Mesenchymal stem cell (in vitro differentiated cells and primary cell): ENCODE results near the gene LRR1.
A peak's percentile ranks its signal among the peaks of the same experiment; 100 is the strongest.

Experiments
- DNase-seq: peaks from one replicate; pipeline ENCODE4 v3.0.0-alpha.2; 2013
- H2AFZ ChIP-seq: one replicate; pipeline ENCODE4 v1.6.1; 2013; ENCODE audit warnings: low read depth, mild to moderate bottlenecking, control low read depth, inconsistent platforms, low read length, moderate library complexity
- H2AK5ac ChIP-seq: 2 replicates; pipeline ENCODE4 v1.6.1; 2013; ENCODE audit warnings: low read length, moderate library complexity, mild to moderate bottlenecking, inconsistent platforms; ENCODE audit not compliant: severe bottlenecking
- H2BK120ac ChIP-seq: one replicate; pipeline ENCODE4 v1.6.1; 2013; ENCODE audit warnings: low read depth, mild to moderate bottlenecking, inconsistent platforms, low read length, moderate library complexity
- H2BK12ac ChIP-seq, 2 experiments: one replicate each; pipeline ENCODE4 v1.6.1; 2013; ENCODE audit warnings: inconsistent platforms in 2 of 2, low read length in 2 of 2, mild to moderate bottlenecking in 2 of 2, moderate library complexity in 2 of 2, control low read depth in 1 of 2
- H2BK15ac ChIP-seq: one replicate; pipeline ENCODE4 v1.6.1; 2013; ENCODE audit warnings: mild to moderate bottlenecking, low read depth, inconsistent platforms; ENCODE audit not compliant: poor library complexity, severe bottlenecking
- H2BK5ac ChIP-seq: 2 replicates; pipeline ENCODE4 v1.6.1; 2013; ENCODE audit warnings: low read depth, mild to moderate bottlenecking, low read length, control low read depth, inconsistent platforms; ENCODE audit not compliant: poor library complexity, severe bottlenecking
- H3K14ac ChIP-seq, 2 experiments: one replicate each; pipeline ENCODE4 v1.6.1; 2013; ENCODE audit warnings: inconsistent platforms in 2 of 2, low read length in 2 of 2, control low read depth in 1 of 2, mild to moderate bottlenecking in 1 of 2, moderate library complexity in 1 of 2
- H3K18ac ChIP-seq, 2 experiments: one replicate each; pipeline ENCODE4 v1.6.1; 2013; ENCODE audit warnings: inconsistent platforms in 2 of 2, low read length in 2 of 2, control low read depth in 1 of 2, low read depth in 1 of 2, mild to moderate bottlenecking in 1 of 2
- H3K23ac ChIP-seq, 2 experiments: one replicate each; pipeline ENCODE4 v1.6.1; 2013; ENCODE audit warnings: inconsistent platforms in 2 of 2, low read length in 2 of 2, mild to moderate bottlenecking in 2 of 2, moderate library complexity in 2 of 2, control low read depth in 1 of 2
- H3K27ac ChIP-seq: 2 replicates; pipeline ENCODE4 v1.5.1; 2013; ENCODE audit warnings: mild to moderate bottlenecking, moderate library complexity, low read length, control low read depth, inconsistent platforms; ENCODE audit not compliant: poor library complexity, severe bottlenecking
- H3K27me3 ChIP-seq, 2 experiments: 2 replicates each; pipeline versions ENCODE4 v1.6.1 to v1.7.0; 2013; ENCODE audit warnings: low read length in 2 of 2, mild to moderate bottlenecking in 2 of 2, moderate library complexity in 2 of 2, control low read depth in 1 of 2, inconsistent platforms in 1 of 2; ENCODE audit not compliant: control insufficient read depth in 1 of 2, insufficient read depth in 1 of 2
- H3K36me3 ChIP-seq, 2 experiments: 2 replicates each; pipeline versions ENCODE4 v1.6.1 to v1.7.0; 2013; ENCODE audit warnings: low read length in 2 of 2, control low read depth in 1 of 2, inconsistent platforms in 1 of 2, low read depth in 1 of 2, mild to moderate bottlenecking in 1 of 2; ENCODE audit not compliant: insufficient read depth in 2 of 2, control insufficient read depth in 1 of 2
- H3K4ac ChIP-seq, 2 experiments: one replicate each; pipeline ENCODE4 v1.6.1; 2013; ENCODE audit warnings: inconsistent platforms in 2 of 2, low read length in 2 of 2, mild to moderate bottlenecking in 2 of 2, moderate library complexity in 2 of 2, control low read depth in 1 of 2, low read depth in 1 of 2
- H3K4me1 ChIP-seq: 2 replicates; pipeline ENCODE4 v1.6.1; 2013; ENCODE audit warnings: low read depth, low read length, control low read depth; ENCODE audit not compliant: control insufficient read depth, insufficient read depth
- H3K4me2 ChIP-seq: 2 replicates; pipeline ENCODE4 v1.6.1; 2013; ENCODE audit warnings: low read length, mild to moderate bottlenecking, inconsistent platforms; ENCODE audit not compliant: poor library complexity, severe bottlenecking
- H3K4me3 ChIP-seq, 2 experiments: 2 replicates each; pipeline versions ENCODE4 v1.5.1 to v1.7.0; 2013; ENCODE audit warnings: low read length in 2 of 2, mild to moderate bottlenecking in 2 of 2, control low read depth in 1 of 2, low read depth in 1 of 2; ENCODE audit not compliant: insufficient read depth in 1 of 2
- H3K79me1 ChIP-seq: replicated peaks from 2 replicates; pipeline ENCODE4 v1.6.1; 2013; ENCODE audit warnings: mild to moderate bottlenecking, control low read depth, low read length, inconsistent platforms; ENCODE audit not compliant: poor library complexity, severe bottlenecking
- H3K9ac ChIP-seq: 2 replicates; pipeline ENCODE4 v1.7.0; 2013; ENCODE audit warnings: mild to moderate bottlenecking, low read length, moderate library complexity
- H3K9me3 ChIP-seq: 2 replicates; pipeline ENCODE4 v1.7.0; 2013; ENCODE audit warnings: mild to moderate bottlenecking, low read length; ENCODE audit not compliant: control insufficient read depth
- H4K8ac ChIP-seq: one replicate; pipeline ENCODE4 v1.6.1; 2013; ENCODE audit warnings: inconsistent platforms, mild to moderate bottlenecking, low read length, moderate library complexity
- H4K91ac ChIP-seq: one replicate; pipeline ENCODE4 v1.6.1; 2013; ENCODE audit warnings: mild to moderate bottlenecking, low read length, inconsistent platforms
- WGBS: methylation state at CpG from one replicate; pipeline ENCODE4 v1.1.7; 2013; ENCODE audit warnings: mixed read lengths; 5-methylcytosine and 5-hydroxymethylcytosine counted together

The LRR1 gene

GRCh38 chr14:49637534-49638078 lies 38.9 kb downstream of the LRR1 start:
- no peaks in the 10 kb centered on the region for H3K9me3 ChIP-seq
- no peak overlapping the region for H2AK5ac ChIP-seq
- H3K14ac ChIP-seq: no peak overlapping the region
- no peak overlapping the region for H2BK12ac ChIP-seq
- H3K4ac ChIP-seq: no peak overlapping the region
- H3K4me2 ChIP-seq: no peak overlapping the region
- no peak overlapping the region for H2BK120ac ChIP-seq
- DNase-seq: no peak
- peaks cover 12% of the 10 kb centered on the region for H3K79me1 ChIP-seq
- no peak overlapping the region for H2AFZ ChIP-seq
- H3K9ac ChIP-seq: no peak overlapping the region
- H3K18ac ChIP-seq: no peak overlapping the region
- H2BK15ac ChIP-seq: no peak overlapping the region
- no peak overlapping the region for H3K27ac ChIP-seq
- WGBS: 100% methylated on average over 2 of the region's 3 CpGs
- H3K4me3 ChIP-seq: no peak overlapping the region
- H2BK5ac ChIP-seq: no peak overlapping the region
- peaks cover 4 to 39% of the 10 kb centered on the region in 2 experiments for H3K36me3 ChIP-seq
- H3K27me3 ChIP-seq: no peaks in the 10 kb centered on the region
- H3K23ac ChIP-seq: no peak overlapping the region
- no peak overlapping the region for H4K8ac ChIP-seq
- H4K91ac ChIP-seq: no peak overlapping the region
- H3K4me1 ChIP-seq: peaks cover 3% of the 10 kb centered on the region

DNA sequence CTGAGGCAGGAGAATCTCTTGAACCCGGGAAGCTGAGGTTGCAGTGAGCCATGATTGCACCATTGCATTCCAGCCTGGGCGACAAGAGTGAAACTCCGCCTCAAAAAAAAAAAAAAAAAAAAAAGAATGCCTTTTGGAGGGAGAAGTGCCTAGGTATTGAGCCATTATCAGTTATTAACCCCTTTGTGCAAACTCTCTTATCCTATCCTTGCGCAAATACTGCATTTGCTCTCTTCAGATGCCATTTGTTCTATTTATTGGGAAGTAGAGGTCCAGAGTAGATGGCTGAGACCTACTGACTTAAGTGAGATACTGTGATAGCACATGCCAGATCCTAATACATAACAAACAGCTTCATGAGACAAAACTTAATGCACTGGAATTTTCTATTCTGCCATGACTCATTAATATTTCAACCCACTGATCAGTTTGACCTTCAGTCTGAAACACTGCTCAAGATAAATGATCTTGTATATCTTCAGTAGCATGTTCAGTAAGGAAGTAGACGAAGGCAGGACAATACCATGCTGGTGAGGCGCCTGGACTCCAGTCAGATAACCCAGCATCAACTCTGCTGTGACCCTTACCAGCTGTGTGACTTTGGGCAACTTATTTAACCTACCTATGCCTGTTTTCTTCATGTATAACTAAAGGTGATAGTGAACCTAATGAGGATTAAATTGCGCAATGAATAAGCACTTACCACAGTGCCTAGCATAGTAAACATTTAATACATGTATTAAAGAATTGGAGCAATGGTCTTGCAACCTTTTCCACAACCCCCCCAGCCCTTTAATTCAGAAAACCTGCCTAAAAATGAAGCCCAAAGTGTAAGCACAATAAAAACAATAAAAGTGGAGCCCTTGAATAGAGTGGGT lies 42.0 kb downstream of the LRR1 start:
- Histone ChIP-seq H3K4me2 (no peak overlapping the region), H2BK12ac (no peak overlapping the region), H3K4me3 (no peak overlapping the region), H4K91ac (no peak overlapping the region), H4K8ac (no peak overlapping the region), H3K36me3 (peaks cover 7 to 47% of the 10 kb centered on the region in 2 experiments), H3K27me3 (no peaks in the 10 kb centered on the region), H2AFZ (no peak overlapping the region), H3K9ac (no peak overlapping the region), H3K4me1 (peaks cover 1% of the 10 kb centered on the region), H3K14ac (no peak overlapping the region), H2BK15ac (no peak overlapping the region), H2BK5ac (no peak overlapping the region), H3K23ac (no peak overlapping the region), H2AK5ac (peak overlapping the region; percentile 93), H3K18ac (no peak overlapping the region), H3K4ac (no peak overlapping the region), H3K27ac (peak overlapping the region; percentile 67), H3K79me1 (peaks cover 14% of the 10 kb centered on the region), H2BK120ac (no peak overlapping the region), H3K9me3 (no peaks in the 10 kb centered on the region)
- 94% methylated on average over 4 of the region's 7 CpGs for WGBS
- peak; percentile 12 for DNase-seq

DNA sequence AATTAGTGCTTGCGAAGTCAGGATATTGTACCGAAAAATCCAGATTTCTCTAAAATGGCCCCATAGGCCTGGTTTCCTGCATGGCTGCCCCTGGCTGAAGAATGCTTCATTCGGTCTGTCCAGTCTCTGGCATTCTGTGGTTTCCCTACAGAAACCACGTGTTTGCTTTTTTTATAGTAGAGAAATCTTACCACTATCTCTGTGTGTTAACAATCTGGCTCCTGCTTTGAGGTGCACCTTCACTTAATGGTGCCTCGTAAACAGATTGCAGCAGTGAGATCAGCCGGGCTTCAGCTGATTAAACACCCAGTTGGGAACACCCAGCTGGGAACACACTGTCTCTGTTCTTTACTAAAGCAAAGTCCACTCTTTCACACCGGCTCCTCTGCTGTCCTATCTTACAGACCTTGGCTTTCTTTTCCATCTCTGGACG lies 43.0 kb downstream of the LRR1 start:
- Histone ChIP-seq H2BK5ac (no peak overlapping the region), H2AK5ac (no peak overlapping the region), H3K14ac (no peak overlapping the region), H3K4me3 (no peak overlapping the region), H2BK12ac (no peak overlapping the region), H4K8ac (peak overlapping the region; percentile 14), H3K4ac (no peak overlapping the region), H3K23ac (no peak overlapping the region), H2BK120ac (no peak overlapping the region), H2AFZ (no peak overlapping the region), H3K18ac (peak overlapping the region in 1 of 2 experiments; percentile 49), H3K9ac (peak overlapping the region; percentile 30), H3K79me1 (peaks cover 17% of the 10 kb centered on the region), H3K27me3 (no peaks in the 10 kb centered on the region), H3K36me3 (peaks cover 7 to 43% of the 10 kb centered on the region in 2 experiments), H3K9me3 (no peaks in the 10 kb centered on the region), H3K4me2 (peak overlapping the region; percentile 7), H2BK15ac (no peak overlapping the region), H3K27ac (peak overlapping the region; percentile 67), H4K91ac (no peak overlapping the region), H3K4me1 (peaks cover 1% of the 10 kb centered on the region)
- DNase-seq: peak; percentile 45
- 63% methylated on average over 8 of the region's 8 CpGs for WGBS

DNA sequence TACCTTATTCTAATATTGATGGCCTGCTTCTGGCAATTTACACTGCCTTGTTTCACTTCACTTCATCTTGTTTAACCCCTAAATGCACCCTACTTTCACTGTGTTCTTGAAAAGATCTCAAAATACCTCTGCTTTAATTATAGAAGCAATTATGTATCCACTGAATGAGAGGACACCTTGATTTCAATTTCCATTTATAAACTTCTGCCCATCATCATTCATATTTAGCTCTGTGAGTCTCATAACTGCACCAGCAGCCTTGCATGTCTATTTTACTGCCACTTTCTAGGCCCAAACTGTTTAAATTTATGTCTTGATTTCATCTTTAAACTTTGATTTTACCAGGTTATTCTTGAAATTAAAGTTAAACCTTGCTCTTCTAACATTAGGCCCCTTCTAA lies 43.4 kb downstream of the LRR1 start:
- Histone ChIP-seq H3K4me1 (peaks cover 1% of the 10 kb centered on the region), H3K4me2 (no peak overlapping the region), H3K27me3 (no peaks in the 10 kb centered on the region), H2AK5ac (no peak overlapping the region), H3K18ac (no peak overlapping the region), H3K4ac (no peak overlapping the region), H3K27ac (peak overlapping the region; percentile 31), H3K9ac (peak overlapping the region; percentile 30), H2BK12ac (no peak overlapping the region), H2AFZ (no peak overlapping the region), H3K36me3 (peaks cover 7 to 44% of the 10 kb centered on the region in 2 experiments), H3K79me1 (peaks cover 20% of the 10 kb centered on the region), H4K91ac (no peak overlapping the region), H3K14ac (no peak overlapping the region), H2BK15ac (no peak overlapping the region), H3K23ac (no peak overlapping the region), H3K9me3 (no peaks in the 10 kb centered on the region), H2BK120ac (no peak overlapping the region), H2BK5ac (no peak overlapping the region), H3K4me3 (no peak overlapping the region), H4K8ac (no peak overlapping the region)
- no peak for DNase-seq
